Body of pancreas (tissue), 4 donors: Measurements from ENCODE around the gene TSPAN4. TPM values are rescaled to one million over a fixed set of nuclear protein-coding genes. Genes with fewer than 3 reads are reported as not detected.

ENCODE experiments used
- ATAC-seq: fragments of 150-250 bp; one replicate; pipeline ENCODE4 v1.9.1; 2016
- DNase-seq, 4 donors: peaks; one replicate each; pipeline ENCODE4 v3.0.0-alpha.2; 2019
- H3K27ac ChIP-seq, 4 donors: fragments of 200-600 bp; sonication (generic); 1 replicate in 3 of 4; 2 replicates in 1 of 4; pipeline versions ENCODE4 v1.5.1 to v1.6.1; 2016 to 2019; ENCODE audit warnings: mild to moderate bottlenecking in 1 of 4, mixed read lengths in 1 of 4, moderate library complexity in 1 of 4
- H3K27me3 ChIP-seq, 2 donors: fragments of 200-600 bp; sonication (generic); one replicate each; pipeline ENCODE4 v1.6.0; 2016; ENCODE audit warnings: mild to moderate bottlenecking in 1 of 2
- H3K36me3 ChIP-seq, 2 donors: fragments of 200-600 bp; sonication (generic); replicated peaks in 1 of 2; 2 replicates each; pipeline ENCODE4 v1.5.1; 2016; ENCODE audit warnings: low read depth in 2 of 2; ENCODE audit not compliant: insufficient read depth in 1 of 2
- H3K4me1 ChIP-seq: fragments of 200-600 bp; sonication (generic); one replicate; pipeline ENCODE4 v1.6.0; 2016
- H3K4me3 ChIP-seq, 2 donors: fragments of 200-600 bp; sonication (generic); 1 replicate in 1 of 2; 2 replicates in 1 of 2; pipeline ENCODE4 v1.5.1; 2016 to 2019
- H3K9me3 ChIP-seq, 3 donors: fragments of 200-600 bp; sonication (generic); 1 replicate in 2 of 3; 2 replicates in 1 of 3; pipeline ENCODE4 v1.5.1; 2016
- CTCF ChIP-seq, 7 experiments: fragments of 450-650 bp in 4 of 7; fragments of 200-600 bp in 3 of 7; sonication (generic) in 3 of 7; IDR thresholded peaks; one replicate each; pipeline ENCODE4 v1.5.1; 2016 to 2019; ENCODE audit warnings: antibody characterized with exemption in 7 of 7
- POLR2A ChIP-seq, 3 donors: fragments of 450-650 bp; IDR thresholded peaks; one replicate each; pipeline ENCODE4 v1.6.1; 2016; ENCODE audit warnings: antibody characterized with exemption in 3 of 3, mild to moderate bottlenecking in 2 of 3
- WGBS, 2 donors: methylation state at CpG; one replicate each; pipeline ENCODE4 v1.1.5; 2017; 5-methylcytosine and 5-hydroxymethylcytosine counted together
- intact Hi-C: fragments of 100-400 bp; cut with DNase I; formaldehyde crosslinking; loops from one replicate; pipeline ENCODE4 v1.15.1; 2023
- total RNA-seq, 2 donors: library from RNA; depleted of rRNA; stranded (reverse); fragments of >200 nt; gene quantifications; one replicate each; pipeline ENCODE4 v1.1.0, GENCODE V29; 2016

The TSPAN4 gene
- total RNA-seq, 2 donors from 2014 or later: 44.9 to 87.7 TPM

- Histone ChIP-seq H3K4me1 (peaks cover 25% of the 10 kb centered on the region), H3K36me3 (no peaks in the 10 kb centered on the region), H3K27ac (no peak overlapping the region), H3K27me3 (no peaks in the 10 kb centered on the region), H3K4me3 (no peak overlapping the region), H3K9me3 (no peaks in the 10 kb centered on the region)
- TF ChIP-seq CTCF (IDR thresholded peaks at IDR 0.05): no peak
- no peak for TF ChIP-seq POLR2A (IDR thresholded peaks at IDR 0.05)
- DNase-seq (no peak), ATAC-seq (no peak)
- intact Hi-C loops: no loop called here
- WGBS, 2 donors: 79% methylated on average over 9 of the region's 9 CpGs; no CpG with 5 or more reads in 1 of the 2 donors
Observed at GRCh38 chr11:871472-871871, 28.8 kb downstream of the TSPAN4 start.

- intact Hi-C loops: no loop called here
- no peaks in the 10 kb centered on the region for H3K27me3 ChIP-seq
- H3K4me1 ChIP-seq: peaks cover 29% of the 10 kb centered on the region
- H3K36me3 ChIP-seq: no peaks in the 10 kb centered on the region
- ATAC-seq (no peak), DNase-seq (no peak)
- no peak overlapping the region for H3K4me3 ChIP-seq
- TF ChIP-seq POLR2A (IDR thresholded peaks at IDR 0.05) (no peak), CTCF (IDR thresholded peaks at IDR 0.05) (no peak)
- no peak overlapping the region for H3K27ac ChIP-seq
- H3K9me3 ChIP-seq: no peaks in the 10 kb centered on the region
- 90 to 96% methylated on average over 6 to 9 of the region's 9 CpGs for WGBS, 2 donors
Observed at GRCh38 chr11:872799-873198, 30.1 kb downstream of the TSPAN4 start.

- Histone ChIP-seq H3K36me3 (no peaks in the 10 kb centered on the region), H3K9me3 (no peaks in the 10 kb centered on the region), H3K27me3 (no peaks in the 10 kb centered on the region), H3K4me3 (no peak overlapping the region), H3K27ac (no peak overlapping the region), H3K4me1 (peaks cover 20% of the 10 kb centered on the region)
- TF ChIP-seq POLR2A (IDR thresholded peaks at IDR 0.05) (no peak), CTCF (IDR thresholded peaks at IDR 0.05) (no peak)
- no peak for ATAC-seq
- intact Hi-C loops: no loop called here
- WGBS, 2 donors: 78 to 83% methylated on average over 11 to 12 of the region's 12 CpGs
- DNase-seq: no peak
Observed at GRCh38 chr11:873706-874105, 31.1 kb downstream of the TSPAN4 start.

- Histone ChIP-seq H3K27me3 (no peaks in the 10 kb centered on the region), H3K4me1 (peaks cover 18% of the 10 kb centered on the region), H3K9me3 (no peaks in the 10 kb centered on the region), H3K27ac (no peak overlapping the region), H3K36me3 (no peaks in the 10 kb centered on the region), H3K4me3 (no peak overlapping the region)
- 93 to 94% methylated on average over 10 to 16 of the region's 16 CpGs for WGBS, 2 donors
- intact Hi-C loops: no loop called here
- no peak for ATAC-seq
- TF ChIP-seq POLR2A (IDR thresholded peaks at IDR 0.05) (no peak), CTCF (IDR thresholded peaks at IDR 0.05) (no peak)
- no peak for DNase-seq
Observed at GRCh38 chr11:875203-875602, 32.6 kb downstream of the TSPAN4 start.

GRCh38 chr11:875769-876301 lies 33.2 kb downstream of the TSPAN4 start:
- H3K27me3 ChIP-seq: no peaks in the 10 kb centered on the region
- ATAC-seq (peak; percentile 5), DNase-seq (peak in 1 of 4 donors; percentile 34)
- no peak overlapping the region for H3K4me3 ChIP-seq
- H3K4me1 ChIP-seq: peaks cover 18% of the 10 kb centered on the region
- intact Hi-C loops: no loop called here
- no peak overlapping the region for H3K27ac ChIP-seq
- TF ChIP-seq CTCF (IDR thresholded peaks at IDR 0.05) (no peak), POLR2A (IDR thresholded peaks at IDR 0.05) (no peak)
- WGBS, 2 donors: 69 to 72% methylated on average over 21 of the region's 21 CpGs
- no peaks in the 10 kb centered on the region for H3K36me3 ChIP-seq
- H3K9me3 ChIP-seq: no peaks in the 10 kb centered on the region
